Stomach (tissue), 4 donors: ENCODE results near the gene USHBP1.

Source experiments
- CTCF ChIP-seq, 7 experiments: fragments of 450-650 bp in 4 of 7; fragments of 200-600 bp in 3 of 7; sonication (generic) in 3 of 7; IDR thresholded peaks; one replicate each; pipeline ENCODE4 v1.5.1; 2016 to 2019; ENCODE audit warnings: antibody characterized with exemption in 7 of 7, control low read depth in 2 of 7, mild to moderate bottlenecking in 1 of 7
- POLR2A ChIP-seq, 4 donors: fragments of 450-650 bp; IDR thresholded peaks; one replicate each; pipeline ENCODE4 v1.6.1; 2016; ENCODE audit warnings: antibody characterized with exemption in 4 of 4, control low read depth in 2 of 4, mild to moderate bottlenecking in 1 of 4, moderate library complexity in 1 of 4
- POLR2AphosphoS5 ChIP-seq, 3 donors: sonication (generic); formaldehyde crosslinking; IDR thresholded peaks; one replicate each; pipeline ENCODE4 v1.6.1; 2016; ENCODE audit warnings: antibody characterized with exemption in 3 of 3

- TF ChIP-seq CTCF (IDR thresholded peaks at IDR 0.05): no peak
- TF ChIP-seq POLR2A (IDR thresholded peaks at IDR 0.05): no peak
- TF ChIP-seq POLR2AphosphoS5 (IDR thresholded peaks at IDR 0.05): peak in 1 of 3 donors; percentile 48
These were observed 24.3 kb downstream of the USHBP1 start for GRCh38 chr19:17240062-17240752.
